Activated CD4-positive, alpha-beta T cell treated with anti-CD3 and anti-CD28 coated beads, Interleukin-2, amount 50 U/mL, for 16 hours (primary cell): ENCODE measurements around the gene KNL1.
A peak's percentile ranks its signal among the peaks of the same experiment; 100 is the strongest.
"Not testable (repeated sequence)": the region's sequence is repeated elsewhere in the genome, so short reads cannot be mapped to it uniquely, and the experiment has no call there.

ENCODE experiments used
- DNase-seq: peaks from one replicate; pipeline ENCODE4 v3.0.0-alpha.2; 2020

The KNL1 gene

DNA sequence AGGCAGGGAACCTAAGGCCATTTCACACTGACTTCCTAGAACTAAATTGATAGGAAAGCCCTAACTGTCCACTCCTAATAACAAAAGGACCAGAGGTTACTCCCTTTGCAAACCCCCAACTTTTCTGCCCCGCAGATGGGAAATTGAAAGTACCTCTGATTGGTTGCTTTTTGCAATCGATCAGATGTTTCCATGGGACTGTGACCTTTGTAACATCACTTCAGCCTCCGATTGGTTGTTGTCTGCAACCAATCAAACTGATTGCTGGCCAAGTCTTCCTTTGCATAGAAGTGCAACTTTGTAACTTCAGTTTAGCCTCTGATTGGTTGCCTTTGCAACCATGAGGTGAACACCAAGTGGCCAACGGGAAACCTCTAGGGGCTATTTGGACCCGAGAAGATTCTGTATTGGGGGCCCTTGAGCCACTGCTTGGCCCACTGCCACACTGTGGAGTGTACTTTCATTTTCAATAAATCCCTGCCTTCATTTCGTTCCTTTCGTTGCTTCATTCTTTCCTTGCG lies 11.3 kb upstream of the KNL1 start:
- DNase-seq = peak; percentile 33

DNA sequence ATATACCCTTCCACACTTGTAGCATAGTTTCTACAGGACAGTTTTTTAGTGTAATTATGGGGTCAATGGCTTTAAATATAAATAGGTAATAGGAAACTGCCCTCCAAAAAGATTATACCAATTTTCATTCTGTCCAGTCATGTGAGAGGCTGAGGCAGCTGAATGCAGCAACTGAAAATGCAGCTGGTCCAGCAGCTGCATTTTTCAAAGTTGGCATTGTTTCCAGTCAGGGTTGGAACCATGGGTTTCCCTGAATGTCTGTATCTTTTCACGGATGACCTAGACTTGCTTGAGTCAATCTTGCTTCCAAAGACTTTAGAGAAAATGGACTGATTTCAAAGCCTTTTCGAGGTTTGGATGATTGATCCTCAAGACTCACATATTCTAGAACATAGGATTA lies 9.9 kb upstream of the KNL1 start:
- no peak for DNase-seq

DNA sequence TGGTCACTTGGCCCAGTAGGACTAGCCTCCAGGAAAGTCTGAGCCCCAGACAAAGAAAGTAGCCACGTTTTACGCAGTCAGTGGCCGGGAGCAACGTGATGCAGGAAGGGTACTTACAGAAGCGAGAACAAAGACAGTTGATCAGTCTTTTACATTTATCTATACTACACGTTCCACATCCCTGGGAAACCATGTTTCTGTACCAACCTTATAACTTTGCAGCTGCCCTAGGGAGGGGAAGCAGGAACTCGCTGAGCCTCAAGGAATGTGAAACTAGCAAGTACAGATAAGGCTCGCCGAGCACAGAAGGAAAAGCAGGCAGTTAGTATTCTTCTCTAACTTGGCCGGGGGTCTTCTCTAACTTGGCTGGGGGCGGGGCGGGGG lies 3.4 kb upstream of the KNL1 start:
- DNase-seq = no peak

DNA sequence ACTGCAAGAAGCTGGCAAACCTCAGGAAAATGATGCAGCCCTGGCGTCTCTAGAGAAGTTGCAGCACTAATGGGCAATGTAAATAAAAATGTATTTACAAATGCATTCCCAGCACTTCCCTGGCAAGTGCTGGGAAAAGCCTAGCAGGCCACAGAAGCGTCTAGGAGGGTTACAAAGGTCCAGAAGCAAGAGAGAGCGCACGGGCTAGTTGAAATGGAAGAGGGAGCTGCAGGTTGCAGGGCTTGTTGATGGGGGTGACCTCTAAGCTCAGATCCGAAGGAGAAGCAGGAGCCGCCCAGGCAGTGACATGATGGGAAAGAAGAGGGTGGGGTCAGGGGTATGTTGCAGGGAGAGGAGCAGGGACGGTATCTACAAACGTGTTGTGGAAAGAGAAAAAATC lies 2.7 kb upstream of the KNL1 start:
- DNase-seq = no peak

DNA sequence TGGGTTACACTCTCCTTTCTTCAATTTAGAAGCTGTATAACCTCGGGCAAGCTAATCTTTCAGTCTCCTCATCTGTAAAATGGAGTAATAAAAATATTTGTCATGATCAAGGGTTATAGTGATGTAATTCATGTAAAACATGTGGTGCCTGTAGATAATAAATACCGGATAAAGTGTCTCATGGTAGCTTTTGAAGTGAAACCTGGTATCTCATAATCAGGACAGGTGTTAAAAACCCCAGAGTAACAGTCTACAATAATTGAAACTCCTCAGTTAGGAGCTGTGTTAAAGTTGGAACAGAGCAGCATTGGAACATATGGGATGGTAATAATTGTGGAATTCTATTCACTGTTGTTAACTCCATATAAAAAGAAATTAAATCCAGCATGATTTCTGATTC lies 884 bp upstream of the KNL1 start:
- no peak for DNase-seq

DNA sequence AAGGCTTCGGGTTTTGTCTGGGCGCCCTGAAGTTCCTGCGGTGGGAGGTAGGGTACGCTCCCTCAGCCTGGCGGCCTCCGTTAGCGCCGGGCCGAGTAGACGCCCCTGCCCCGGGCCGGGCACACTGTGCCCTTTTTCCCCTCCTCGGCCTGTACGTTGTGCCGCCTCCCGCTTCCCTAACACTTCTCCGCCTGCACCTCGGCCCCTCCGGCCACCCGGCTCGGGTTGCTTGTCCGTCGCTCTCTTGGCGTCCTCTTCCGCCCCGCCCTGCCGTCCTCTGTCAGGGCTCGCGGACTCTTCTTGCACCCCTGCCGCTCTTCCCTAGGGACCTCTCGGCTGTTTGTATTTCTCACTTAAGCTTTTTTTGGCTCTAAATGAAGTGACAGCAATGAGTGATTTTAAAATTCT lies 384 bp downstream of the KNL1 start:
- no peak for DNase-seq

DNA sequence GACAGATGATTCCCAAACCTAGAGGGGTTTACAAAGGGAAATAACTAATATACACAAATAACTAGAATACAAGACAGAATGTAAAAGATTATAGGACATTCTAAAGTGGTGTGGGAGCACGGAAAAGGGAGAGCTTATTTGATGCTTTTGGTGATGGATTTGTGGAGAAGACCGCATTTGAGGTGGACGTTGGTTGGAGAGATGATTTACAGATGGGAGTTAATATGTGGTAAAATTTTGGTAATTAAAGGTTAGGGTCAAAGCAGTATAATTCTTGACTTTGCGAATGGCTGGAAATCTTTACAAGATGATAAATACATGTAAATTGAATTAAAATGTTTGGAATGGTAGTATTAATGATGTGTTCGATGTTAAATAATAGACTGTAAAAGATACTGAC lies 1.2 kb downstream of the KNL1 start:
- no peak for DNase-seq

DNA sequence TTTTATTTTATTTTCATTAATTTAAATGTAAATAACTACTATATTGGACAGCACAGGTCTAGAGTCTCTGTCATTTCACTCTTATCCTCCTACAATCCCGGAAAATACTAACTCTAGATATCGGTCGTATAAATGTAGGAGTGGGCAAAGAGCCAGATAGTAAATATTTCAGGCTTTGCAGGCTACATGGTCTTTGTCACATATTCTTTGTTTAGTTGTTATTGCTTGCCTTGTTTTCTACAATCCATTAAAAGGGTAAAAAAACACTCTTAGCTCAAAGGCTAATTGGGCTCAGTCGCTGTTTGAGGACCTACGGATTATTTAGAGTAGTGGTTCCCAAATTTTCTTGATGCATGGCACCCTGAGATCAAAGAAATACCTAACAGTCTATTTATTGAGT lies 1.7 kb downstream of the KNL1 start:
- DNase-seq = no peak

DNA sequence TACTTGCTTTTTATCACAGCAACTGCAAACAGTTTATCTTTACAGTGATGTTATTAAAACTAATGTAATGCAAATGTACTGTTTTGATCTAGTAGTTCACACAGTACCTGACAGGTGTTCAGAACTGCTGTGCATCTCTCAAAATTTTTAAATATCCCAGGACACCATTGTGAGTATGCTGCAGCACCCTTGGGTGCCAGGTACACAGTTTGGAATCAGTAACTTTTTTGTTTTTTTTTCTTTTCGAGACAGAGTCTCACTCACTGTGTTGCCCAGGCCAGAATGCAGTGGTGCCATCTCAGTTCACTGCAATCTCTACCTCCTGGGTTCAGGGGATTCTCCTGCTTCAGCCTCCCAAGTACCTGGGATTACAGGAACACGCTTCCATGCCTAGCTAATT lies 3.0 kb downstream of the KNL1 start:
- DNase-seq = no peak

DNA sequence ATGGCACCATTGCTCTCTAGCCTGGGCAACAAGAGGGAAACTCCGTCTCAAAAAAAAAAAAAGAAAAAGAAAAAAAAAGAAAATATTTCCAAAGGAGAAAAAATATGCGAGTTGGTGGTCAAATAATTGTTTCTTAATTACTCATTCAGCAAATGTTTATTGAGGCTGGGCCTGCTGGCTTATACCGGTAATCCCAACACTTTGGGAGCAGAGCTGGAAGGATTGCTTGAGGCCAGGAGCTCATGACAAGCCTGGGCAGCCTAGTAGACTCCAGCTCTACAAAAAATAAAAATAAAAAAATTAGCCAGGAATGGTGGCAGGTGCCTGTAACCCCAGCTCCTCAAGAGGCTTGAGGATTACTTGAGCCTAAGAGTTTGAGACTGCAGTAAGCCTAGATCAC lies 4.1 kb downstream of the KNL1 start:
- DNase-seq = no peak

DNA sequence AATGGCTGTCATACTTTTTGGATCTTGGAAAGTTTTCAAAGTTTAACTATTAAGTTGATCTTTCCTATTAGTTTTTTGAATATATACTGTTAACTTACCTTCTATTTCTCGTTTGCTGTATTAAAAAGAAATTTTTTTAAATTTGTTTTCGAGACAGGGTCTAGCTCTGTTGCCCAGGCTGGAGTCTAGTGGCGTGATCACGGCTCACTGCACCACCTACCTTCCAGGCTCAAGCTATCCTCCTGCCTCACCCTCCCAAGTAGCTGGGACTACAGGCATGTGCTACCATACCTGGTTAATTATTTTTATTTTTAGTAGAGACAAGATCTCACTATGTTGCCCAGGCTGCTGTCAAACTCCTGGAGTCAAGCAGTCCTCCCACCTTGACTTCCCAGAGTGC lies 4.6 kb downstream of the KNL1 start:
- DNase-seq = no peak

DNA sequence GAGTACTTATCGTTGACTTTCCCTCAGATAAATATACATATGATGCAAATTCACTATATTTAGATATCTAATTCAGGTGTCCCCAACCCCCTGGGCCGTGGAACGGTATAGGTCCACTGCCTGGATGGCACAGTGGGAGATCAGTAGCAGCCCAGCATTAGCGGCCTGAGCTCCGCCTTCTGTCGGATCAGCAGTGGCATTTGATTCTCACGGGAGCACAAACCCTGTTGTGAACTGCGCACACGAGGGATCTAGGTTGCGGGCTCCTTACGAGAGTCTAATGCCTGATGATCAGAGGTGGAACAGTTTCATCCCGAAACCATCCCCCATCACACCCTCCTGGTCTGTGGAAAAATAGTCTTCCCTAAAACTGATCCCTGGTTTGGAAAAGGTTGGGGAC lies 6.9 kb downstream of the KNL1 start:
- no peak for DNase-seq

DNA sequence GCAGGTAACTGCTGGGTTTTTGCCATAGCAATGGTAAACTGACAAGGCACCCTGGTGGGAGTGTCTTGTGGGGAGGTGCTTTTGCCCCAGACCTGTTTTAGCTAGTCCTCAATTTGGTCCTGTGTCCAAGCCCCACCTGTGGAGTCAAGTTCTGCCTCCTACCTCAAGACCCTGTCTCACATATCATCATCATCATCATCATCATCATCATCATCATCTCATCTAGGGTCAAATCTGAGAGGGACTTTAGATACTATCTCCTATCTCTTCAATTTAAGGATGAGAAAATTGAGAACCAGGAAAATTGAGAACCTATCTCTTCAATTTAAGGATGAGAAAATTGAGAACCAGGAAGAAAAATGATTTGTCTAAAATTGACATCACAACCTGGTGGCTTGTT lies 9.9 kb downstream of the KNL1 start:
- DNase-seq = no peak

DNA sequence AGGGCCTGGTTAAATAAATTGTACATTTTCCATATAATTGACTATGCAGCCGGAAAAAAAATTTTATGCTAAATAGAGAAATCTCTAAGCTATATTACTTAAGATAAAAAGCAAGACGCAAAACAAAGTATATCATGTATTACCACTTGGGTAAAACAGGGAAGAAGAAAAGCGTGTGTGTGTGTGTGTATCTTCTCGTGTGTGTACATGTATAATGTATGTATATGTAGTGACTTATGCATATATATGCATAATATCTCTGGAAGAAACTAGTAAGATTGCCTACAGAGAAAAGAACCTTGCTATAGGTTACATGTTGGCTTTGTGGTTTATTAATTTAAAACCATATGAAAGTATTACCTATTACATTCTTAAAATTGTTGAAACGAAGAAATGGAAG lies 19.0 kb downstream of the KNL1 start:
- no peak for DNase-seq

DNA sequence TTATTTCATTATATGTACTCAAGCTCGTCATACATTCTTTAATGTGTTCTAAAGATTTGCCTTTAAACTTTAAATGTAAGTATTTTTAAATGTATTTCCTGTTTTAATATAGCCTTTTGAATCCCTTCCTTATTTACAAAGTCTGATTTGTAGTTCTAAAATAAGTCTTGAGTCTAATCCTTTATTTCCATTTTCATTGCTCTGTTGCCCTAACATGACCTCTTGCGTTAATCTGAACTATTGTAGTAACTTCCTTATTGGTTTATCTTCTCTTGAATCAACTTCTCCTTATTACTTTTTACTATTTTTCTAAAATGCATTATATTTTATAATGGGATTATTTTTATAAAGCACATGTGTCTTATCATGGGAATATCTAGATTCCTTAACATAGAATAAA lies 24.0 kb downstream of the KNL1 start:
- DNase-seq = no peak

DNA sequence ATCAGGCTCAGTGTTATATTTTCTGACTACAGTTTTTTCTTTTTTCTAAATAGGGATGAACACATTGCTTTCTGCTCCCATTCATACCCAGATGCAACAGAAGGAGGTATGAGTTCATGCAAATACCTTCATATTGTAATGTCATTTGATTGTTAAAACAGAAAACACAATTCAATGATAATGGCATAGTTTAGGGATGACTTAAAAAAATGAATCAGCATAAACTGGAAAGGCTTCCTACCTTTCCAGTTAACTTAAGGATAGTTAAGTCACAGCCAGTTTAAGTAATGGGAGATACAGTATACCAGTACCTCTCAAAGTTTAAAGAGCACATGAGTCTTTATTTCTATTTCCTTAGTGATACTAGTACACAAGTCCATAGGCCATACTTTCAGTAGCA lies 24.9 kb downstream of the KNL1 start:
- DNase-seq = no peak

DNA sequence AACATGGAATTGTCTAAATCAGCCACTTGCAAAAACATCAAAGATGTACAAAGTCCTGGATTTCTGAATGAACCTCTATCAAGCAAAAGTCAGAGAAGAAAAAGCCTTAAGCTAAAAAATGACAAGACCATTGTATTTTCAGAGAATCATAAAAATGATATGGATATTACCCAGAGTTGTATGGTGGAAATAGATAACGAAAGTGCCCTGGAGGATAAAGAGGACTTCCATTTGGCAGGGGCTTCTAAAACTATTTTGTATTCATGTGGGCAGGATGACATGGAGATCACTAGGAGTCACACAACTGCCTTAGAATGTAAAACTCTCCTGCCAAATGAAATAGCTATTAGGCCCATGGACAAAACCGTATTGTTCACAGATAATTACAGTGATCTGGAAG lies 29.3 kb downstream of the KNL1 start:
- no peak for DNase-seq

DNA sequence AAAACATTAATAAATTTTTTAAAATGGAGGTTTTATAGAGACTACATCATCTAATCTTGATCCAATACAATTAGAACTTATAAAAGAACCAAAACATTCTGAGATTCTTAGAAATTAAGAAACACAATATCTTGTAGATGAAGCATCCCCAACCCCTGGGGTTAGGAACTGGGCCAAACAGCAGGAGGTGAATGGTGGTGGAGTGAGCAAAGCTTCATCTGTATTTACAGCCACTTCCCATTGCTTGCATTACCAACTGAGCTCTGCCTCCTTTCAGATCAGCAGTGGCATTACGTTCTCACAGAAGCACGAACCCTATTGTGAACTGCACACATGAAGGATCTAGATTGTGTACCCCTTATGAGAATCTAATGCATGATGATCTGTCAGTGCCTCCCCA lies 36.3 kb downstream of the KNL1 start:
- no peak for DNase-seq

DNA sequence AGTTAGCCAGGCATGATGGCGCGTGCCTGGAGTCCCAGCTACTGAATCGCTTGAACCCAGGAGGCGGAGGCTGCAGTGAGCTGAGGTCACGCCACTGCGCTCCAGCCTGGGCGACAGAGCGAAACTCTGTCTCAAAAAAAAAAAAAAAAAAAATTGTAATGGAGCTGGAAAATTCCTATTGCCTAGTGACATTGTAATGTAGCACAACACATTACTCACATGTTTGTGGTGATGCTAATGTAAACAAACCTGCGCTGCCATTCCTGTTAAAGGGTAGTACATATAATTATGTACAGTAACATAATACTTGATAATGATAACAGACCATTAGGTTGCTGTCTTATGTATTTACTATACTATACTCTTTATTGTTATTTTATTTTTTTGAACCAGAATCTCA lies 39.1 kb downstream of the KNL1 start:
- no peak for DNase-seq

DNA sequence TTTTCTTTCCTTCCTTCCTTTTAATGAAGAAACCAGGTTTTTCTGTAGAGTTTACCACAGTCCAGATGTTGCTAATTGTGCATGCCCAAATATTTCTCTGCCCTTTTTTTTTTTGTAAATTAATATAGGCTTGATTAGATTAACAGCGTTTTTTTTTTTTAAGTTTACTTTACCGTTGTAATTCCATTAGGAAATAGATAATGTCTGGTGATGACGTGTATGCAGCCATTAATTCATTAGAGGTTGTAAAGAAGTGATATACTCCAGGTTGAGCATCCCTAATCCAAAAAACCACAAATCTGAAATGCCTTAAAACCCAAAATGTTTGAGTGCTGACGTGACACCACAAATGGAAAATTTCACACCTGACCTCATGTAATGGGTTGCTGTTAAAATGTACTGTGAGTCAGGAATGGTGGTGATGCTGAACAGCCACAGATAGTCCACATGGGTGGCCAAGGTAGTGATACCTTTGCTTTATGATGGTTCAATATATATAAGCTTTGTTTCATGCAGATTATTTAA lies 43.2 kb downstream of the KNL1 start:
- no peak for DNase-seq

DNA sequence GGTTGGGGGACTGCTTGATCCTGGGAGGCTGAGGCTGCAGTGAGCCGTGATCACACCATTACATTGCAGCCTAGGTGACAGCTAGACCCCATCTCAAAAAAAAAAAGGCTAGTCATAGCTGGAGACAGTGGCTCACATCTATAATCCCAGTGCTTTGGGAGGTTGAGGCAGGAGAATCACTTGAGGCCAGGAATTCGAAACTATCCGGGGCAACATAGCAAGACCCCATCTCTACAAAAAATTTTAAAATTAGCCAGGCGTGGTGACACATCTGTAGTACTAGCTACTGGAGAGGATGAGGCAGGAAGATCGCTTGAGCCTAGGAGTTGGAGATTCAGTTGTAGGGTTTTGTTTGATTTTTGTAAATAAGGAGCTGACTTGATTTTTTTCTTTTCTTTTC lies 45.6 kb downstream of the KNL1 start:
- no peak for DNase-seq

DNA sequence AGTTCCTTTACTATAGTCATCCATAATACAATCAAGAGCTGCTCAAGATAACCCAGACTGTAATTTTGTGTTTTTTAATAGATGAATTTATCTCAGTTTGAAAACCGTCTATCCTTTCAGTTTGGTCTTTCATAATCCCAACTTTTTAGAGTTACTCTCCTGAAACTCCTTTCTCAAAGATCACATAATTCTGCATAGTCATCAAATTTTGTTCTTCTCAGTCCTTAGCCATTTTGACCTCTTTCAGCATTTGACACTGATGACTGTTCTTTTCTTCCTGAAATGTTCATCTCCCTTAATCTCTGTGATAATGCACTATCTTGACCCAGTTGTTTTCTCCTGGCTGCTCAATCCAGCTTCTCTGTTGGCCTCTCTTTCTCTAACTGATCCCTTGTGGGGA lies 53.5 kb downstream of the KNL1 start:
- no peak for DNase-seq

DNA sequence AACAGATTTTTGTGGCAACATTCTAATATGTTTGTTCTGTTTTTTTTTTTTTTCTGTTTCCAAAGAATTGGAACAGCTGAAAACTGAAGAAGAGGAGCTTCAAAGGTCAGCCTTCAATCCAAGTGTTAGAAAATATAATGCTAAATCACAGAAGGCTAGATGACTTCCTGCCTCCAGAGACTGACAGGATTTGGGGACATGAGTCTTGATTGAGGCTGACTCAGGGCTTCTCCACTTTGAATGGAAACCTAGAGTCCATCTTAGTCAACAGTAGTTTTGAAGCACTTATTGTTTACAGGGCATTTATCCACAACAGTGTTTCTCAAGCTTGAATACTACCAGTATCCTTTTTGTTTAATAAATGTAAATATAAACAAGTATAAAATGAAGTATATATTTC lies 56.4 kb downstream of the KNL1 start:
- no peak for DNase-seq

DNA sequence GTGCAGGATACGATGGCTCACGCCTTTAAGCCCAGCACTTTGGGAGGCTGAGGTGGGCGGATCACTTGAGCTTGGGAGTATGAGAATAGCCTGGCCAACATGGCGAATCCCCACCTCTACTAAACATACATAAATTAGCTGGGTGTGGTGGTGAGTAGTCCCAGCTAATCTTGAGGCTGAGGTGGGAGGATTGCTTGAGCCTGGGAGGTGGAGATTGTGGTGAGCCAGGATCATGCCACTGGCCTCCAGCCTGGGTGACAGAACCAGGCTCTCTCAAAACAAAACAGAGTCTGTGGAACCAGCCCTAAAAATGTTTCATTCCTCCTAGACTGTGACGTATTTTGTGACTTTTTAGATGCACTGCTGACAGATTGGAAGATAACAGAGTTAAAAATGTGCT lies 66.6 kb downstream of the KNL1 start:
- DNase-seq = no peak

DNA sequence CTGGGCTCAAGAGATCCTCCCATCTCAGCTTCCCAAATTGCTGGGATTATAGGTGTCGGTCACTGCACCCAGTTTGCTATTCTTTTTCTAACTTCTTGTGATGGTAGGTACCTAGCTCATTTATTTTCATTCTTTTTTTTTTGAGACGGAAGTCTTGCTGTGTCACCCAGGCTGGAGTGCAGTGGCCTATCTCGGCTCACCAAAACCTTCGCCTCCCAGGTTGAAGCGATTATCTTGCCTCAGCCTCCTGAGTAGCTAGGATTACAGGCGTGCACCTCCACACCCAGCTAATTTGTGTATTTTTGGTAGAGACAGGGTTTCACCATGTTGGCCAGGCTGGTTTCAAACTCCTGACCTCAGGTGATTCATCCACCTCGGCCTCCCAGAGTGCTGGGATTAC lies 70.9 kb downstream of the KNL1 start:
- no peak for DNase-seq

DNA sequence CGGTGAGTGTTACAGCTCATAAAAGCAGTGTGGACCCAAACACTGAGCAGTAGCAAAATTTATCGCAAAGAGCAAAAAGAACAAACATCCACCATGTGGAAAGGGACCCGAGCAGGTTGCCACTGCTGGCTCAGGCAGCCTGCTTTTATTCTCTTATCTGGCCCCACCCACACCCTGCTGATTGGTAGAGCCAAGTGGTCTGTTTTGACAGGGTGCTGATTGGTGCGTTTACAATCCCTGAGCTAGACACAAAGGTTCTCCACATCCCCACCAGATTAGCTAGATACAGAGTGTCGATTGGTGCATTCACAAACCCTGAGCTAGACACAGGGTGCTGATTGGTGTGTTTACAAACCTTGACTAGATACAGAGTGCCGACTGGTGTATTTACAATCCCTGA lies 82.2 kb downstream of the KNL1 start:
- DNase-seq = not testable (repeated sequence)
